Common myeloid progenitor, CD34-positive (primary cell): Measurements from ENCODE around the gene ORC5.

Experiments used
- CTCF ChIA-PET: fragments of 350-600 bp; sonication (Branson Sonifier 250); formaldehyde crosslinking; loops from one replicate; lab custom pipeline; 2021; ENCODE audit warnings: antibody characterized with exemption; lab: Charles Lee
- POLR2A ChIA-PET: fragments of 350-600 bp; sonication (Branson Sonifier 250); formaldehyde crosslinking; loops from one replicate; lab custom pipeline; 2021; ENCODE audit warnings: antibody characterized with exemption; lab: Charles Lee
- DNase-seq, 3 donors: peaks; one replicate each; pipeline versions ENCODE4 v3.0.0 to v3.0.0-alpha.2; 2013
- H3K27ac ChIP-seq, 2 experiments: 1 replicate in 1 of 2; 2 replicates in 1 of 2; pipeline ENCODE4 v1.7.0; 2013; ENCODE audit warnings: inconsistent platforms in 2 of 2, low read length in 2 of 2, mild to moderate bottlenecking in 2 of 2, low read depth in 1 of 2, moderate library complexity in 1 of 2; ENCODE audit not compliant: severe bottlenecking in 2 of 2, insufficient read depth in 1 of 2, poor library complexity in 1 of 2
- H3K27me3 ChIP-seq, 5 experiments: replicated peaks in 2 of 5; 1 replicate in 3 of 5; 2 replicates in 2 of 5; pipeline versions ENCODE4 v1.6.1 to v1.7.0; 2013; ENCODE audit warnings: low read length in 4 of 5, mild to moderate bottlenecking in 2 of 5, moderate library complexity in 2 of 5, inconsistent platforms in 1 of 5; ENCODE audit not compliant: insufficient read depth in 5 of 5, control insufficient read depth in 4 of 5
- H3K36me3 ChIP-seq, 4 experiments: 1 replicate in 2 of 4; 2 replicates in 2 of 4; pipeline versions ENCODE4 v1.6.1 to v1.7.0; 2013; ENCODE audit warnings: low read length in 3 of 4, control low read depth in 1 of 4, mild to moderate bottlenecking in 1 of 4; ENCODE audit not compliant: control insufficient read depth in 4 of 4, insufficient read depth in 4 of 4
- H3K4me1 ChIP-seq, 4 experiments: 1 replicate in 3 of 4; 2 replicates in 1 of 4; pipeline versions ENCODE4 v1.6.1 to v1.7.1; 2013; ENCODE audit warnings: low read length in 3 of 4, mild to moderate bottlenecking in 3 of 4, control low read depth in 1 of 4, inconsistent platforms in 1 of 4, moderate library complexity in 1 of 4; ENCODE audit not compliant: control insufficient read depth in 4 of 4, insufficient read depth in 4 of 4; ENCODE audit errors: control extremely low read depth in 1 of 4
- H3K4me3 ChIP-seq, 7 experiments: 1 replicate in 4 of 7; 2 replicates in 3 of 7; pipeline versions ENCODE4 v1.5.1 to v1.7.0; 2013; ENCODE audit warnings: mild to moderate bottlenecking in 7 of 7, low read length in 6 of 7, moderate library complexity in 6 of 7, inconsistent platforms in 2 of 7, low read depth in 2 of 7, control low read depth in 1 of 7; ENCODE audit not compliant: insufficient read depth in 4 of 7, control insufficient read depth in 1 of 7; ENCODE audit errors: extremely low read depth in 1 of 7
- H3K9me3 ChIP-seq, 5 experiments: 1 replicate in 4 of 5; 2 replicates in 1 of 5; pipeline versions ENCODE4 v1.6.1 to v1.7.1; 2013; ENCODE audit warnings: low read length in 4 of 5, mild to moderate bottlenecking in 2 of 5, inconsistent platforms in 1 of 5, low read depth in 1 of 5, moderate library complexity in 1 of 5; ENCODE audit not compliant: control insufficient read depth in 4 of 5, insufficient read depth in 2 of 5; ENCODE audit errors: control extremely low read depth in 1 of 5
- WGBS: methylation state at CpG from one replicate; pipeline ENCODE4 v1.1.5; 2013; ENCODE audit not compliant: insufficient coverage; 5-methylcytosine and 5-hydroxymethylcytosine counted together

Gene ORC5

DNA sequence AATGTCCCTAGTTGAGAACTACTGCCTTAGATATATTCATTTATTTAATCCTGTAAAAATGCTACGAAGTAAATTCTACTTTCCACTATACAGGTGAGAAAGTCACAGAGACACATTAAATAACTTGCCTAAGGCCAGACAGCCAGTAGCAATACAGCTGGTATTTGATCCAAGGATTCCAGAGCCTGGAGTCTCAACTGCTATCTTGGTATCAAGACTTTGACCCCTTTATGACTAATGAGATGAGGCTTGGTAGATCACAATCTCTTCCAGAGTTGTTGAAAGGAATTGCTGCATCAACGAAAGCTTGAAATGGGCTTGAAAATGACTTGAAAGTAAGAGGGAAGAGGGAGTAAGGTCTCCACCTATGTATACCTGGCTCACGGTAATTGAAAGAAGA, 83.3 kb downstream of the ORC5 start:
- no peaks in the 10 kb centered on the region for H3K9me3 ChIP-seq

DNA sequence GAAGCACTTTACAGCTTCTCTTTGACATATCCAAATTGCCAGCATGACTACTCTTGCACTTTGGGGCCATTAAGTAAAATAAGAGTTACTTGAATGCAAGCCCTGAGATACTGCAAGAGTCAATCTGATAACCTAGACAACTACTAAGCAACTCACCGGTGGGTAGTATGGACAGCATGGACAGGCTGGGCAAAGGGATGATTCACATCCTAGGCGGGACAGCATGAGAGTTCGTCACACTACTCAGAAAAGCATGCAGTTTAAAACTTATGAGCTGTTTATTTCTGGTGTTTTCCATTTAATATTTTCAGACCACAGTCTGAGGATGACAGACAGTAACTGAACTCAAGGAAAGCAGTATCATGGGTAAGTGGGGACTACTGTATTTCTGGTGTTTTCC, 84.0 kb downstream of the ORC5 start:
- H3K4me3 ChIP-seq, result no peak overlapping the region
- CTCF ChIA-PET, result interaction anchor here (0.7 to 1.0 kb wide), 2 partner anchors 19 to 595 kb away, joined by 3 read pairs; no protein-coding TSS in a partner anchor
- peaks cover 0 to 9% (median 3%) of the 10 kb centered on the region in 4 experiments for H3K36me3 ChIP-seq
- H3K27me3 ChIP-seq, result no peaks in the 10 kb centered on the region
- H3K27ac ChIP-seq, result no peak overlapping the region
- no peak for DNase-seq
- no peaks in the 10 kb centered on the region for H3K4me1 ChIP-seq
- POLR2A ChIA-PET, result no interaction called here
- H3K9me3 ChIP-seq, result no peaks in the 10 kb centered on the region
- 100% methylated on average over 2 of the region's 3 CpGs for WGBS

More for the DNA sequence above, 83.3 kb downstream of the ORC5 start:
- Histone ChIP-seq H3K4me1 (no peaks in the 10 kb centered on the region), H3K4me3 (no peak overlapping the region), H3K27me3 (no peaks in the 10 kb centered on the region), H3K27ac (no peak overlapping the region), H3K36me3 (peaks cover 0 to 11% (median 5%) of the 10 kb centered on the region in 4 experiments)
- WGBS, result 100% methylated on average over 1 of the region's 3 CpGs
- ChIA-PET POLR2A (no interaction called here), CTCF (no interaction called here)
- no peak for DNase-seq

DNA sequence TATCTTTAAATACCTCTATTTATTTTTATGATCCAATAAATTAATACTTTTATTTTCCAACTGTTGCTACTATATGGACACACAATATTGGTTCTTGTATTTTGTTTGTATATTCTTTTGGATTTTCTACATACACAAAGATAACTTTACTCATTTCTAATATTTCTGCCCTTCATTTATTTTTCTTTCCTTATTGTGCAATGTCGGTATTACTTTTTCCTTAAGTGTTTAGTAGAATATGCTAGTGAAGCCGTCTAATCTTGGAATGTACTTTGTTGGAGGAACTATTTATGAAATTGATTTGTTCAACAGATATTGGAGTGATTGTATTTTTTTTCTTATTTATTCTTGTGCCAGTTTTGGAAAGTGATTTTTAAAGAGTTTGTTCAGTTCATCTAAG, 94.0 kb downstream of the ORC5 start:
- no CpG with 5 or more reads among the region's 2 CpGs for WGBS
- ChIA-PET POLR2A (no interaction called here), CTCF (no interaction called here)
- Histone ChIP-seq H3K27ac (no peak overlapping the region), H3K27me3 (peaks cover 0 to 1% (median 0%) of the 10 kb centered on the region in 5 experiments), H3K36me3 (no peaks in the 10 kb centered on the region), H3K4me3 (no peak overlapping the region), H3K9me3 (peaks cover 0 to 2% (median 0%) of the 10 kb centered on the region in 5 experiments), H3K4me1 (no peaks in the 10 kb centered on the region)
- DNase-seq, result no peak

DNA sequence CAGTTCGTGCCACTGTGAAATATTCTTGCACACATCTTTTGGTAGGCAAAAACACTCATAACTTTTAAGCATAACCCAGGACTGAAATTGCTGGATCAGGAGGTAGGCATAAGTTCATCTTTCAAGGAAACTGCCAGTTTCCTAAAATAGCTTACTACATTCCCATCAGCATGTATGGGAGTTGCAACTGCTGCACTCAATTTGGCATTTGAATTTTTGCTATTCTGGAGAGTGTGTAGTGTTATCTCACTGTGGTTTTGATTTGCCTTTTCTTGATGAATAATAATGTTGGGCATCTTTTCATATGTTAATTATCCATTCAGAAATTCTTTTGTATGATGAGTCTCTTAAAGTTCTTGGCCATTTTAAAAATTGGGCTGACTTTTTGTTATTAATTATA, 95.2 kb downstream of the ORC5 start:
- 100% methylated on average over 1 of the region's 1 CpG for WGBS
- POLR2A ChIA-PET, result no interaction called here

DNA sequence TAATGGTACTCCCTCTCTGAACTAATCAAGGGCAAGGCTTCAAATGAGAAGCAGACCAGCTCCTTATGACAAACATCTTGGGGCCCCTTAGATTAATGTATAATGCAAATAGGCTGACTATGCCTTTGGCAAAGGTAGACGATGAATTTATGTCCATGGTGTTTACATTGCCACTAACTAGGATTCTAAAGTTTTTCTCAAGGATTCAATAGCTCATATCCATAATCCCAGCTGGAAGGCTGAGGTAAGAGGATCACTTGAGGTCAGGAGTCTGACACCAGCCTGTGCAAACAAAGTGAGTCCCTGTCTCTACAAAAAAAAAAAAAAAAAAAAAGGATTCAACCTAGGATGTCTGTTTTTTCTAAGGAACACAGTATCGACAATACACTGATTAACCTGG, 96.5 kb downstream of the ORC5 start:
- no peaks in the 10 kb centered on the region for H3K36me3 ChIP-seq
- no peak overlapping the region for H3K27ac ChIP-seq
- H3K9me3 ChIP-seq, result peaks cover 0 to 2% (median 0%) of the 10 kb centered on the region in 5 experiments
- H3K27me3 ChIP-seq, result peaks cover 0 to 1% (median 0%) of the 10 kb centered on the region in 5 experiments
- no peak for DNase-seq
- no peaks in the 10 kb centered on the region for H3K4me1 ChIP-seq
- POLR2A ChIA-PET, result interaction anchor here (0.7 kb wide), 1 partner anchor 10 kb away, joined by 3 read pairs; no protein-coding TSS in a partner anchor
- no CpG with 5 or more reads among the region's 2 CpGs for whole genome bisulfite sequencing
- no peak overlapping the region for H3K4me3 ChIP-seq
- CTCF ChIA-PET, result no interaction called here

More for the DNA sequence above, 95.2 kb downstream of the ORC5 start:
- no peak for DNase-seq
- Histone ChIP-seq H3K4me3 (no peak overlapping the region), H3K27me3 (peaks cover 0 to 1% (median 0%) of the 10 kb centered on the region in 5 experiments), H3K36me3 (no peaks in the 10 kb centered on the region), H3K9me3 (peaks cover 0 to 2% (median 0%) of the 10 kb centered on the region in 5 experiments), H3K4me1 (no peaks in the 10 kb centered on the region), H3K27ac (no peak overlapping the region)
- CTCF ChIA-PET, result no interaction called here

DNA sequence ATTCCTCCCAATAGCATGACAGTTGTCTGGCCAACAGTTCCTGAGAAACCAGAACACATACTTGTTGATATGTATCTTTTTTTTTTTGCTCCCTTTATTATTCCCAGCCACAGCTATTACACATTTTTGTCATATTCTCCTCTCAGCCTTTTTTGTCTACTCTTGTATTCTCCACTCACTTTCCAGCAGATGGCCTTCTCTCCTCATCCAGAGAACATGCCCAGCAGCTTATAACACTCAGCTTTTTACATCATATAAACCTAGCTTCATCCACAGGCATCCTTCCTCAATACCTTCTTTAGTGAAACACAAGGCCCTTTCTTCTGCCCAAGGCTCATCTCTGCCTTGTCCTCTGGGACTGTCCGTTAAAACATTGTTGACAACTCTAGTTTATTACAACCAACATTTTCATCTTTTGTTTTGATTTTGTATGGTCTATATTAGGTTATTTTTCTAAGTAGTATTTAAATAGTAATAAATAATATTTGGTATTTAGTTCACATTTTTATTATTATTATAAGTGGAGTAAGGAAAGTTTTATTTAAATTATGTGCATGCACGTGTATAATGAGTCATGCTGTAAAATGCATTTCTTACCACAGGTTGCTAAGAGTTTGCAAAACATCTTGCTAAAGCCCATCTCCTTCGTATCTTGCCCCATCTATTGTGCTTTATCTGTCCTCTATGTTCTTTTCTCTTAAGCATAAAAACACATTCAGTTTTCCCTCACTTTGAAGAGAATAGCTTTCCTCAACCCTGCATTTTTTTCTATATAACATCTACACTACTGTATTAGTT, 101.5 kb downstream of the ORC5 start:
- Histone ChIP-seq H3K27me3 (peaks cover 0 to 3% (median 0%) of the 10 kb centered on the region in 5 experiments), H3K36me3 (no peaks in the 10 kb centered on the region), H3K4me1 (no peaks in the 10 kb centered on the region), H3K4me3 (no peak overlapping the region), H3K9me3 (peaks cover 0 to 2% (median 0%) of the 10 kb centered on the region in 5 experiments), H3K27ac (no peak overlapping the region)
- POLR2A ChIA-PET, result no interaction called here
- CTCF ChIA-PET, result no interaction called here
- no peak for DNase-seq
- 100% methylated on average over 1 of the region's 3 CpGs for WGBS

DNA sequence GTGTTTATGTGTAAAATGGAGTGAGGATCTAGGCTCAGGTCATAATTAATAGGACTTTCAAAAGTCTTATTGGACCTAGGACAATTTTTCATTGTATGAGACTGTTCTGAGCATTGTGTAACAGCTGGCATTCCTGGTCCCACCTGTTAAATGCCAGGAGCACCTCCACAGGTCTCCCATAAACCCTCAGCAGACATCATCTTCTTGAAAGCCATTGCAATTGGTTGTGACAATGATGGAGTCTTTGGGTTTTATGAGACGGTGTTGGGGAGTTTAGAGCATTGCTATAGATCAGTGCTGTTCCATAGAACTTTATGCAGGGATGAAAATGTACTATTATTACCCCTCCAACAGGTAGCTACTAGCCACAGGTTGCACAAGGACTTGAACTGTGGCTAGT, 108.9 kb downstream of the ORC5 start:
- Histone ChIP-seq H3K9me3 (no peaks in the 10 kb centered on the region), H3K4me1 (no peaks in the 10 kb centered on the region), H3K27me3 (peaks cover 0 to 5% (median 0%) of the 10 kb centered on the region in 5 experiments), H3K27ac (no peak overlapping the region), H3K4me3 (no peak overlapping the region), H3K36me3 (no peaks in the 10 kb centered on the region)
- CTCF ChIA-PET, result no interaction called here
- DNase-seq, result no peak
- POLR2A ChIA-PET, result no interaction called here
- WGBS, result no CpG with 5 or more reads among the region's 1 CpG
